Panc1 (cell line): ENCODE data around the gene MAGOH. TPM values are rescaled to one million over a fixed set of nuclear protein-coding genes. Genes with fewer than 3 reads are reported as not detected.

Experiments used
- ATAC-seq: fragments of 200-7000 bp; cut with Tn5 transposase; 2 replicates; pipeline ENCODE4 v1.9.1; 2020; ENCODE audit warnings: mild to moderate bottlenecking, moderate library complexity
- BruUV-seq: library from RNA; stranded (reverse); fragments of 400-500 nt; replicated peaks from 2 replicates; lab custom pipeline; 2021; lab: Mats Ljungman, UMichigan
- CTCF ChIA-PET: fragments of 300-600 bp; sonication (Branson Sonifier 250); formaldehyde crosslinking; loops from one replicate; lab custom pipeline; 2022; ENCODE audit warnings: antibody characterized with exemption; lab: Charles Lee
- POLR2A ChIA-PET: fragments of 300-600 bp; sonication (Branson Sonifier 250); formaldehyde crosslinking; loops from one replicate; lab custom pipeline; 2022; ENCODE audit warnings: antibody characterized with exemption; lab: Charles Lee
- DNase-seq: peaks from one replicate; pipeline ENCODE4 v3.0.0-alpha.2; 2010; ENCODE audit warnings: low read depth, low spot score
- H3K27ac ChIP-seq: 2 replicates; pipeline ENCODE4 v1.5.1; 2011; ENCODE audit warnings: mild to moderate bottlenecking, low read length, inconsistent platforms
- H3K27me3 ChIP-seq: fragments of 200-500 bp; sonication (Bioruptor generic); 2 replicates; pipeline ENCODE4 v1.6.0; 2014; ENCODE audit warnings: low read length, inconsistent platforms; ENCODE audit not compliant: control insufficient read depth, insufficient read depth
- H3K36me3 ChIP-seq: fragments of 200-500 bp; sonication (Bioruptor generic); 2 replicates; pipeline ENCODE4 v1.5.1; 2014; ENCODE audit warnings: inconsistent platforms, mild to moderate bottlenecking, low read length, moderate library complexity; ENCODE audit not compliant: control insufficient read depth, insufficient read depth
- H3K4me1 ChIP-seq: 2 replicates; pipeline ENCODE4 v1.5.1; 2011; ENCODE audit warnings: inconsistent platforms, mild to moderate bottlenecking, low read length, moderate library complexity; ENCODE audit not compliant: control insufficient read depth, insufficient read depth
- H3K4me3 ChIP-seq, 2 experiments: 2 replicates each; pipeline ENCODE4 v1.5.1; 2011 to 2012; ENCODE audit warnings: low read depth in 2 of 2, low read length in 2 of 2, mild to moderate bottlenecking in 2 of 2, inconsistent platforms in 1 of 2, moderate library complexity in 1 of 2
- H3K9me3 ChIP-seq: fragments of 200-500 bp; sonication (Bioruptor generic); 2 replicates; pipeline ENCODE4 v1.5.1; 2014; ENCODE audit warnings: low read depth, mild to moderate bottlenecking, inconsistent platforms, low read length, moderate library complexity; ENCODE audit not compliant: control insufficient read depth, insufficient read depth
- CTCF ChIP-seq: fragments of 450-650 bp; IDR thresholded peaks from 2 replicates; pipeline ENCODE4 v1.5.1; 2017; ENCODE audit warnings: mild to moderate bottlenecking
- POLR2AphosphoS5 ChIP-seq: IDR thresholded peaks from 2 replicates; pipeline ENCODE4 v1.6.1; 2012; ENCODE audit warnings: mild to moderate bottlenecking, low read depth, low read length, moderate library complexity
- REST ChIP-seq, 2 experiments: IDR thresholded peaks; 2 replicates each; pipeline ENCODE4 v1.6.1; 2011 to 2012; ENCODE audit warnings: low read depth in 2 of 2, control low read depth in 1 of 2, low read length in 1 of 2, mild to moderate bottlenecking in 1 of 2, moderate library complexity in 1 of 2; ENCODE audit not compliant: insufficient read depth in 1 of 2
- SIN3A ChIP-seq: IDR thresholded peaks from 2 replicates; pipeline ENCODE4 v1.6.1; 2012; ENCODE audit warnings: low read depth, mild to moderate bottlenecking, low read length, moderate library complexity, borderline replicate concordance; ENCODE audit not compliant: insufficient read depth
- TCF7L2 ChIP-seq: IDR thresholded peaks from 2 replicates; pipeline ENCODE4 v1.6.1; 2011; ENCODE audit warnings: mild to moderate bottlenecking, low read depth, low read length, inconsistent platforms
- in situ Hi-C: cut with HindIII; loops from 2 replicates; pipeline ENCODE4 v1.10.0; 2016; ENCODE audit warnings: low sequenced_read_pairs, low pct_unique_long_range_greater_than_20kb
- intact Hi-C: fragments of 100-400 bp; cut with micrococcal nuclease; formaldehyde crosslinking; loops from one replicate; pipeline ENCODE4 v1.10.0; 2022; ENCODE audit not compliant: unreplicated experiment
- total RNA-seq: library from RNA; stranded (reverse); gene quantifications from one replicate; pipeline ENCODE4 v1.2.1, GENCODE V29; 2021; ENCODE audit not compliant: unreplicated experiment

MAGOH gene
- total RNA-seq, 1 experiment from 2014 or later, result 63.8 TPM

GRCh38 chr1:53237638-53238037 is 680 bp downstream of the MAGOH start:
- Histone ChIP-seq H3K9me3 (no peaks in the 10 kb centered on the region), H3K27ac (peak overlapping the region; percentile 95), H3K36me3 (peaks cover 13% of the 10 kb centered on the region), H3K4me1 (peaks cover 16% of the 10 kb centered on the region), H3K27me3 (no peaks in the 10 kb centered on the region), H3K4me3 (peak overlapping the region; percentile 82 to 83)
- TF ChIP-seq POLR2AphosphoS5, result no peak
- no peak for TF ChIP-seq REST (IDR thresholded peaks at IDR 0.05; ENCODE audit: insufficient read depth in 1 of 2, low read depth in 2 of 2, low read length in 1 of 2)
- no peak for TF ChIP-seq TCF7L2
- ATAC-seq (no peak), DNase-seq (no peak)
- in situ Hi-C loops, result no loop called here
- BruUV-seq, result no TSS peak
- CTCF ChIA-PET, result no interaction called here
- POLR2A ChIA-PET, result interaction anchor here (0.7 kb wide), 1 partner anchor 257 kb away, joined by 13 read pairs; no protein-coding TSS in a partner anchor
- intact Hi-C loops, result no loop called here

GRCh38 chr1:53220962-53221286 is 17.4 kb downstream of the MAGOH start:
- Histone ChIP-seq H3K36me3 (no peaks in the 10 kb centered on the region), H3K9me3 (no peaks in the 10 kb centered on the region), H3K27ac (peak overlapping the region; percentile 92), H3K27me3 (no peaks in the 10 kb centered on the region), H3K4me1 (peaks cover 14% of the 10 kb centered on the region), H3K4me3 (peak overlapping the region; percentile 69 to 70)
- POLR2A ChIA-PET, result no interaction called here
- in situ Hi-C loops (no loop called here), intact Hi-C loops (no loop called here)
- BruUV-seq, result TSS peak; percentile 99
- CTCF ChIA-PET, result no interaction called here
- DNase-seq (no peak), ATAC-seq (no peak)
- TF ChIP-seq POLR2AphosphoS5, result no peak
- TF ChIP-seq TCF7L2, result no peak
- no peak for TF ChIP-seq SIN3A
- no peak for TF ChIP-seq REST (IDR thresholded peaks at IDR 0.05; ENCODE audit: insufficient read depth in 1 of 2, low read depth in 2 of 2, low read length in 1 of 2)
- TF ChIP-seq CTCF, result no peak
